Fibroblast of the aortic adventitia (primary cell): ENCODE data around the gene SUSD4. TPM values are rescaled to one million over a fixed set of nuclear protein-coding genes. Genes with fewer than 3 reads are reported as not detected.

Experiments
- DNase-seq: peaks from one replicate; pipeline ENCODE4 v3.0.0-alpha.2; 2010; ENCODE audit warnings: low read depth
- H3K4me3 ChIP-seq: 2 replicates; pipeline ENCODE4 v1.5.1; 2011; ENCODE audit warnings: low read depth, mild to moderate bottlenecking, control low read depth, low read length, moderate library complexity
- total RNA-seq: library from RNA; depleted of rRNA; stranded (reverse); fragments of >200 nt; gene quantifications from 2 replicates; pipeline ENCODE4 v1.2.3, GENCODE V29; 2012; ENCODE audit warnings: low replicate concordance
- TF ChIP-seq, protein P1 (sequence below): IDR thresholded peaks from 2 replicates; pipeline ENCODE4 v1.5.1; 2011; ENCODE audit warnings: mild to moderate bottlenecking, low read length, control low read depth, inconsistent platforms; ENCODE audit not compliant: insufficient read depth

Gene SUSD4
- total RNA-seq, 1 donor = 0.18 TPM

DNA sequence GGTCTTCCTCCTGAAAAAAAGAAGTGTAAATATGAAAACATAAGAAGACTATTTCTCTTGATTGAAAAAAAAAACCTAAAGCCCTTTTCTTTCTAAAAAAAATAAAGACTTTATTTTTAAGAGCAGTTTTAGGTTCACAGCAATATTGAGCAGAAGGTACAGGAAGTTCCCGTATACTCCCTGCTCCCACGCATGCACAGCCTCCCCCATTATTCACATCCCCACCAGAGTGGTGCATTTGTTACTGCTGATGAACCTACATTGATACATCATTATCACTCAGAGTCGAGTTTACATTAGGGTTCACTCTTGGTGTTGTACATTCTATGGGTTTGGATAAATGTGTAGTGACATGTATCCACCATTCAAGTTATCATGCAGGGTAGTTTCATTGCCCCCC lies 128.9 kb downstream of the SUSD4 start:
- TF ChIP-seq, protein P1, sequence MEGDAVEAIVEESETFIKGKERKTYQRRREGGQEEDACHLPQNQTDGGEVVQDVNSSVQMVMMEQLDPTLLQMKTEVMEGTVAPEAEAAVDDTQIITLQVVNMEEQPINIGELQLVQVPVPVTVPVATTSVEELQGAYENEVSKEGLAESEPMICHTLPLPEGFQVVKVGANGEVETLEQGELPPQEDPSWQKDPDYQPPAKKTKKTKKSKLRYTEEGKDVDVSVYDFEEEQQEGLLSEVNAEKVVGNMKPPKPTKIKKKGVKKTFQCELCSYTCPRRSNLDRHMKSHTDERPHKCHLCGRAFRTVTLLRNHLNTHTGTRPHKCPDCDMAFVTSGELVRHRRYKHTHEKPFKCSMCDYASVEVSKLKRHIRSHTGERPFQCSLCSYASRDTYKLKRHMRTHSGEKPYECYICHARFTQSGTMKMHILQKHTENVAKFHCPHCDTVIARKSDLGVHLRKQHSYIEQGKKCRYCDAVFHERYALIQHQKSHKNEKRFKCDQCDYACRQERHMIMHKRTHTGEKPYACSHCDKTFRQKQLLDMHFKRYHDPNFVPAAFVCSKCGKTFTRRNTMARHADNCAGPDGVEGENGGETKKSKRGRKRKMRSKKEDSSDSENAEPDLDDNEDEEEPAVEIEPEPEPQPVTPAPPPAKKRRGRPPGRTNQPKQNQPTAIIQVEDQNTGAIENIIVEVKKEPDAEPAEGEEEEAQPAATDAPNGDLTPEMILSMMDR = no peak
- no peak overlapping the region for H3K4me3 ChIP-seq
- no peak for DNase-seq

- DNase-seq = no peak
Observed at GRCh38 chr1:223234534-223234933, 129.4 kb downstream of the SUSD4 start.

DNA sequence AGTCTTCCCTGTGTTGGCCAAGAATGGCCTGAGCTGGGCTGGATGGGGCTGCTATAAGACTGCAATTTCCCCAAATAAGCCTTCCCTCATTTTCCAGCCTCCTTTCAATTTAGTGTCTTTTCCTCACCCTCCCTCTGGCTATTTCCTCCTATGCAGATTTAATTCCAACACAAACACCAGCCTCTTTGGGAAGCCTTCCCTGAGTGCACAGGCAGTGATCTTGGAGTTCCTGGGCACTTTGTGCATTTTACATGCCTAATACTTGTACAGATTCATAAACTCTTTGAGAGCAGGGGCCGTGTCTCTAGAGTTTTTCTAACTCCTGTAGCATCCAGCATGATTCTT lies 129.8 kb downstream of the SUSD4 start:
- no peak overlapping the region for H3K4me3 ChIP-seq
- TF ChIP-seq, protein P1 = no peak
- peak; percentile 2 for DNase-seq

More at GRCh38 chr1:223234534-223234933, 129.4 kb downstream of the SUSD4 start:
- H3K4me3 ChIP-seq = no peak overlapping the region
- TF ChIP-seq, protein P1 = no peak

DNA sequence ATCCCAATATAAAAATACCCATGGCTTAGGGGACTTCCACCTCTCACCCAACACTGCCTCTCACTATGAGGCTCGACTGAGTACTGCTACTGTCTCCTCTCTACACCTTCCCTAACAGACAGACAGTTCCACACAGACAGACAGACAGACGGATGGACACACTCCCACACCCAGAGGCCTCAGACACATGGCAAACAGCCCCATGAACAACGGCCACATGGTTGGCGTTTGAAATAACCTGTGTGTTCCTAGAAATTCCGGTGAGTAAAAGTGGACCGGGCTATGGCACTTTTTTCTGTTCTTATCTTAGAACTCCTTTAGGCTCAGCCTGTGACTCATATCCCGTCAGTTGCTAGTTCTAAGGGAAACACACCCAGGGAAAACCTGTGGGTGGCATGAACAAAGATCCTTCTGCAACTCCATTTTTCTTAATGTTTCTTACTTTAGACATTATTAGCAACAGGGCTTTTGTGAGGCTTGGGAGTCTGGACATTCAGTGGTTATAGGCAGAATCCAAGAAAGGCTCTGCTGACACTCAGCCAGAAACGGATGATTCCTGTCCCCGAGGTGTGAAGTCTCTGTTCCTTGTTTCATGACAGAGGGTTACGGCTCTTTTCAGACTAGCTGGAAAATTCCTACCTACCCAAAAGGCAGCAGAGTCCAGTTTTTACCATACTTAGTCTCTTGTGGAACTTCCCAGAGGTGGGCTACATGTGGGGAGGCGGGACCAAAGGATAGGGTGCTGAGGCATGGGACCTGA lies 130.4 kb downstream of the SUSD4 start:
- DNase-seq = peak; percentile 87
- TF ChIP-seq, protein P1 = peak; percentile 28
- no peak overlapping the region for H3K4me3 ChIP-seq

DNA sequence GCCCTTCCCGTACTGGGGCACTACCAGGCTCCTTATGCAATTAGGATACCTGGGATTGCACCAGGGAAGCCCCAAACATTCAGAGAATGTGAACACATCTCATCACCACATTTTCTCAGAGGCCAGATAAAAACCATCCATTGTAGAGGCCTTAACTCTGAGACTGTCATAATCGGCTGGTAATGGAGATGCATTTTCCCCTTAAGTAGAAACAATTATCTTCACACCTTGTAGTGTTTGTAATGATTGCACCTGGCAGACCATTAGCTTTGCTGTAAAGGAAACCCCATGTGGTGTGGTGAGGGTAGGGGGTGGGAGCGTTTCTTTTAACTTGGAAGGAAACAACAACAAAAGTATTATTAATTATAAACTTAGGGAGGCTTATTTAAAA lies 131.0 kb downstream of the SUSD4 start:
- no peak for DNase-seq
- TF ChIP-seq, protein P1 = no peak
- no peak overlapping the region for H3K4me3 ChIP-seq

DNA sequence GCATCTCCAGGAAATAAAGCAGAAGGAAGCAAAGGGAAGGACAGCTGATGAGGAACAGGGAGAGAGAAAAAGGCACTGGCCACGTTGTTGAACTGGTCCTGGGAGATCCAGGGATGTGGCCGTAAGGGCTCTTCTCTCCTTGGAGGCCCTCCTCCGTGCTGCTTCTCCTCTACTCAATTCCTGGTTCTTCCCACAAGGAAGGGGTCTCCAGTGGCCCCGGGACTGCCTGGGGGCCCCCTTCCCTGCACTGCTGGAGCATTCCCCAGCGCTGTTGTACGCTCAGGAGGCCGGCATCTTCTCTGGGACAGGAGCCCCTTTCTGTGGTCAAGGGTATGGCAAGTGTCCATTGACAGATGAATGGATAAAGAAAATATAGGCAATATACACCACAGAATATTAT lies 132.4 kb downstream of the SUSD4 start:
- no peak for DNase-seq
- TF ChIP-seq, protein P1 = no peak
- H3K4me3 ChIP-seq = no peak overlapping the region
